Measurements from ENCODE around the gene TMEM144. TPM values are rescaled to one million over a fixed set of nuclear protein-coding genes. Genes with fewer than 3 reads are reported as not detected.

Gene TMEM144
- total RNA-seq, 1 experiment from 2014 or later: 3.4 TPM

DNA sequence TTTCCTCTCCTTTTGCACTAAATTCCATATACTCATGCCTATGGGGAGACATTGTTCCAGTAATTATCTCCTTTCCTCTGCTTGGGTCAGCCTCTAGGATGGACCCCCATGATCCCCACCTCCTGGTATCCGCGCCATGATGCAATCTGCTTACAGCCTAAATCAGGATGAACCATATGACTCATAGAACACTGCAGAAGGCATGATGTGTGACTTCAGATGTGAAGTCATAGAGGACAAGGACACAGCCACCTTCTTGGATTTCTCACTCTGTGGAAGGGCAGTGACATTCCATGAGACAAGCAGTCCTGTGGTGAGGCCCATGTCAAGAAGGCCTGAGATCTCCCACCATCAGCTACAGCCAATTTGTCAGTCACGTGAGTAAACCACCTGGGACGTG, 9.0 kb upstream of the TMEM144 start:
- Histone ChIP-seq H3K79me1 (ENCODE audit: insufficient read depth, low read depth, low read length, poor library complexity, severe bottlenecking) (no peaks in the 10 kb centered on the region), H2AK5ac (ENCODE audit: insufficient read length, low read length) (no peak overlapping the region), H3K9ac (ENCODE audit: extremely low read depth, insufficient read length, low read length) (no peak overlapping the region), H3K27ac (ENCODE audit: insufficient read length, low read depth, low read length) (no peak overlapping the region), H3K23me2 (ENCODE audit: insufficient read length, low read depth, low read length, poor library complexity, severe bottlenecking) (no peaks in the 10 kb centered on the region), H4K91ac (ENCODE audit: insufficient read length, low read depth, low read length) (no peak overlapping the region), H3K27me3 (ENCODE audit: insufficient read depth, low read length) (no peaks in the 10 kb centered on the region), H3K23ac (ENCODE audit: insufficient read length, low read depth, low read length) (no peak overlapping the region), H4K5ac (ENCODE audit: insufficient read length, low read depth, low read length) (no peak overlapping the region), H2BK5ac (ENCODE audit: insufficient read length, low read length) (no peak overlapping the region), H2AFZ (ENCODE audit: low read length) (no peak overlapping the region), H3K14ac (ENCODE audit: insufficient read depth, low read length) (no peak overlapping the region), H2BK12ac (ENCODE audit: insufficient read length, low read depth, low read length) (no peak overlapping the region), H3K56ac (ENCODE audit: insufficient read length, low read depth, low read length) (no peak overlapping the region), H3K4me2 (ENCODE audit: insufficient read depth, insufficient read length, low read length) (no peak overlapping the region), H3K4me1 (ENCODE audit: insufficient read depth, low read length) (no peaks in the 10 kb centered on the region), H2BK120ac (ENCODE audit: low read depth, low read length, poor library complexity, severe bottlenecking) (no peak overlapping the region), H3T11ph (ENCODE audit: low read length) (no peak overlapping the region), H2BK20ac (ENCODE audit: low read depth, low read length, poor library complexity, severe bottlenecking) (no peak overlapping the region), H4K8ac (replicated peaks; ENCODE audit: insufficient read length, low read depth, low read length) (no peak overlapping the region), H2BK15ac (ENCODE audit: low read depth, low read length) (no peak overlapping the region), H3K4ac (ENCODE audit: low read depth, low read length) (no peak overlapping the region), H3K9me3 (ENCODE audit: control insufficient read depth, low read depth, low read length) (no peaks in the 10 kb centered on the region), H3K18ac (ENCODE audit: insufficient read length, low read depth, low read length) (no peak overlapping the region), H4K20me1 (ENCODE audit: control insufficient read depth, insufficient read depth, insufficient read length) (no peaks in the 10 kb centered on the region), H3K79me2 (ENCODE audit: insufficient read depth, low read length) (no peaks in the 10 kb centered on the region)
- H3K9me3 Mint-ChIP-seq: peaks cover 0 to 5% of the 10 kb centered on the region in 2 experiments; a peak in 3 of 5 replicates
- no peaks in the 10 kb centered on the region for H3K4me1 Mint-ChIP-seq
- no peak overlapping the region for H3K27ac Mint-ChIP-seq
- H3K36me3 Mint-ChIP-seq (ENCODE audit: insufficient read depth in 1 of 3, low read depth in 3 of 3): no peaks in the 10 kb centered on the region
- no peak overlapping the region for H3K4me3 Mint-ChIP-seq
- no CpG with 5 or more reads among the region's 4 CpGs for WGBS (ENCODE audit: extremely low coverage, insufficient read length, low lambda C conversion rate)
- no peaks in the 10 kb centered on the region for H3K27me3 Mint-ChIP-seq (ENCODE audit: low read depth)
- TF ChIP-seq, protein P1, sequence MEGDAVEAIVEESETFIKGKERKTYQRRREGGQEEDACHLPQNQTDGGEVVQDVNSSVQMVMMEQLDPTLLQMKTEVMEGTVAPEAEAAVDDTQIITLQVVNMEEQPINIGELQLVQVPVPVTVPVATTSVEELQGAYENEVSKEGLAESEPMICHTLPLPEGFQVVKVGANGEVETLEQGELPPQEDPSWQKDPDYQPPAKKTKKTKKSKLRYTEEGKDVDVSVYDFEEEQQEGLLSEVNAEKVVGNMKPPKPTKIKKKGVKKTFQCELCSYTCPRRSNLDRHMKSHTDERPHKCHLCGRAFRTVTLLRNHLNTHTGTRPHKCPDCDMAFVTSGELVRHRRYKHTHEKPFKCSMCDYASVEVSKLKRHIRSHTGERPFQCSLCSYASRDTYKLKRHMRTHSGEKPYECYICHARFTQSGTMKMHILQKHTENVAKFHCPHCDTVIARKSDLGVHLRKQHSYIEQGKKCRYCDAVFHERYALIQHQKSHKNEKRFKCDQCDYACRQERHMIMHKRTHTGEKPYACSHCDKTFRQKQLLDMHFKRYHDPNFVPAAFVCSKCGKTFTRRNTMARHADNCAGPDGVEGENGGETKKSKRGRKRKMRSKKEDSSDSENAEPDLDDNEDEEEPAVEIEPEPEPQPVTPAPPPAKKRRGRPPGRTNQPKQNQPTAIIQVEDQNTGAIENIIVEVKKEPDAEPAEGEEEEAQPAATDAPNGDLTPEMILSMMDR (conservative IDR thresholded peaks at IDR 0.05): no peak
- no peak for DNase-seq

Data from H9 (cell line).